DMS 273 treated with DMSO at 0.1 percent for 48 hours (cell line): ENCODE results near the gene SMCR8.
A peak's percentile ranks its signal among the peaks of the same experiment; 100 is the strongest.
"Not testable (repeated sequence)": the region's sequence is repeated elsewhere in the genome, so short reads cannot be mapped to it uniquely, and the experiment has no call there.

Source experiments
- DNase-seq: peaks from one replicate; lab custom pipeline; 2025; lab: John Stamatoyannopoulos, UW

The SMCR8 gene

DNA sequence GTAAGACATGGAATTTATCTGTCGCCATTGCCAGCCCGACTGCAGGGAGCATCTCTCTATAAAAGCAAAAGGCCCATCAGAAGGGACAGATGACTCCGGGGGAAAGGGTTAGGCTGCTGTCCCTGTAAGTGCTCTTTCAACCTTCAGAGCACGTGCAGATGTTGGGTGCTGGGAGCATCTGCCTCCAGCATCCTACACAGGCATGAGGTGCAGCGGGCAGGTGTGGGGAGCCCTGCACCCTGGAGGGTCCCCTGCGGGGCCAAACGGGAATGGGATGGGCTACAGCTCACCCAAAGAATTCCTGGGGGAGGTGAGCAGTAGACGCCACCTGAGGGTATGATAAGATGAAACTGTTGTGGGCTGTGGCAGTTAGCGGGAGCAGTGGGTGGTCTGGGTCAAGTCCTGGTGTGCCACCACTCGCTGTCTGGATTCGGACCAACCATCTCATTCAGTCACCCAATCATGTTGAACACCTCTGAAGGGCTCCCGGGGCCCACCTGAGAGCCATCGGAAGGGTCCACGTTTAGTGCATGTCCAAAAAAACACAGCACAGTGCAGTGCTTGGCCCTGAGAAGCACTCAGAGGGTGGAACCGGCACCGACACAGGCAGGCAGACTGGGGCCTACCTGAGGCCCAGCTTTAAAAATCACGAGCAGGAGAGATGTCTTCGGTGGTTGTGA lies 3.8 kb downstream of the SMCR8 start:
- DNase-seq: no peak

DNA sequence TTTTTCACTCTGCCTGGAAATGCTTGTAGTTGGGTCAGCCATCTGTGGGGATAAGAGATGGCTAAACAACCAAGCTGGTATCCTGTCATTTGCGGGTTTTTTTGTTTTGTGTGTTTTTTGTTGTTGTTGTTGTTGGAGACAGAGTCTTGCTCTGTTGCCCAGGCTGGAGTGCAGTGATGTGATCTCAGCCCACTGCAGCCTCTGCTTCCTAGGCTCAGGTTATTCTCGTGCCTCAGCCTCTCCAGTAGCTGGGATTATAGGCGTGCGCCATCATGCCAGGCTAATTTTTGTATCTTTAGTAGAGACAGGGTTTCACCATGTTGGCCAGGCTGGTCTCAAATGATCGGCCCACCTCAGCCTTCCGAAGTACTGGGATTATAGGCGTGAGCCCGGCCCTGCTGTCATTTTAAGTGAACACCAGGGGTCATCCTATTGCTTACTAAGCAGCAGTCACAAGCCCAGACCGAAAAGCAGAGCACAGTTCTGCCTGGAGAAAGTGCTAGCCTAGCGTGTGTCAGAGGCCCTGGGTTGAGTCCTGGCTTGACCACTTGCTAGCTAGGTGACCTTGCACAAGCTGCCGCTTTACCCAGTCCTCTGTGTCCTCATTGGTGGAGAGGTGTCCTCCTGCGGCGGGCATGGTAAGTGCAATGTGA lies 4.6 kb downstream of the SMCR8 start:
- peak; percentile 4 for DNase-seq

DNA sequence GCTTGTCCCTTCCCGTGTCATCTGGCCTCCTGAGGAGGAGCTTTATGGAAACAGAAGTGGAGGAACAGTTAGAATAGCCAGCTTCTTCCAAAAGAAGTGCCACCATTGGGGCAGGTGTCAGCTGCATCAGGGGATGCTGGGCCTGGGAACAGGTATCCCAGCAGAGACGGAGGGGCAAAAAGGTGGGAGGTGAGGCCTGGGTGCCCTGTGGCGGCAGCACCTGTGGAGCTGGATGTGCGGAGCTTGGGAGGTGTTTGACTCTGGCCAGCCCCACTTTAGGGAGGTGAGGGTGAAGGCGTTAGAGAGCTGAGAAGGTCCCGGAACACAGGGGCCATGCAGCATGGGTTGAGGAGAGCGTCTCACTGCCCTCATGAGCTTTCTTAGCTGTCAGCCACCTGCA lies 5.2 kb downstream of the SMCR8 start:
- no peak for DNase-seq

DNA sequence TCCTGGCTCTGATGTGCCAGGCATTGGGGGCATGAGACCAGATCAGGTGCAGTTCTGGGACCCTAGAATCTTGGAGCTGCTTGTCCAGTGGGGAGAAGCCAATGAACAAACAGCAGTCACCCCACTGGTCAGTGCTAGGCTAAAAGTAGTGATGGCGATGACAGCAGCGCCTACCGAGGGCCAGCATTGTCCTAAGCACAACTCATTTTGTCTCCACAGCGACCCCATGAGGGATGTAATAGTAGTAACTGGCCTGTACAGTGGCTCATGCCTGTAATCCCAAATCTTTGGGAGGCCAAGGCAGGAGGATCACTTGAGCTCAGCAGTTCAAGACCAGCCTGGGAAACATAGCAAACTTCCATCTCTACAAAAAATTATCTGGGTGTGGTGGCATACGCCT lies 6.2 kb downstream of the SMCR8 start:
- DNase-seq: no peak

DNA sequence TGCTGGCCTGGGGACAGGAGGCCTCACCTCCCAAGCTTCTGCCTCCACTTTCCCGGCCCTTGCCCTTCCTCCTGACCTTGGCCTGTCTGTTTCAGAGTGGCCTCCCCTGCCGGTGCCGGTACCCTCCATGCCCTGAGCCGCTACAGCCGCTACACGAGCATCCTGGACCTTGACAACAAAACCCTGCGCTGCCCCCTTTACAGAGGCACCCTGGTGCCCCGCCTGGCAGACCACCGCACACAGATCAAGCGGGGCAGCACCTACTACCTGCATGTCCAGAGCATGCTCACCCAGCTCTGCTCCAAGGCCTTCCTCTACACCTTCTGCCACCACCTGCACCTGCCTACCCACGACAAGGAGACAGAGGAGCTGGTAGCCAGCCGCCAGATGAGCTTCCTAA lies 7.4 kb downstream of the SMCR8 start:
- DNase-seq: no peak

- no peak for DNase-seq
Measured at GRCh38 chr17:18323007-18323406, 7.9 kb downstream of the SMCR8 start.

- no peak for DNase-seq
Measured at GRCh38 chr17:18323507-18324139, 8.5 kb downstream of the SMCR8 start.

DNA sequence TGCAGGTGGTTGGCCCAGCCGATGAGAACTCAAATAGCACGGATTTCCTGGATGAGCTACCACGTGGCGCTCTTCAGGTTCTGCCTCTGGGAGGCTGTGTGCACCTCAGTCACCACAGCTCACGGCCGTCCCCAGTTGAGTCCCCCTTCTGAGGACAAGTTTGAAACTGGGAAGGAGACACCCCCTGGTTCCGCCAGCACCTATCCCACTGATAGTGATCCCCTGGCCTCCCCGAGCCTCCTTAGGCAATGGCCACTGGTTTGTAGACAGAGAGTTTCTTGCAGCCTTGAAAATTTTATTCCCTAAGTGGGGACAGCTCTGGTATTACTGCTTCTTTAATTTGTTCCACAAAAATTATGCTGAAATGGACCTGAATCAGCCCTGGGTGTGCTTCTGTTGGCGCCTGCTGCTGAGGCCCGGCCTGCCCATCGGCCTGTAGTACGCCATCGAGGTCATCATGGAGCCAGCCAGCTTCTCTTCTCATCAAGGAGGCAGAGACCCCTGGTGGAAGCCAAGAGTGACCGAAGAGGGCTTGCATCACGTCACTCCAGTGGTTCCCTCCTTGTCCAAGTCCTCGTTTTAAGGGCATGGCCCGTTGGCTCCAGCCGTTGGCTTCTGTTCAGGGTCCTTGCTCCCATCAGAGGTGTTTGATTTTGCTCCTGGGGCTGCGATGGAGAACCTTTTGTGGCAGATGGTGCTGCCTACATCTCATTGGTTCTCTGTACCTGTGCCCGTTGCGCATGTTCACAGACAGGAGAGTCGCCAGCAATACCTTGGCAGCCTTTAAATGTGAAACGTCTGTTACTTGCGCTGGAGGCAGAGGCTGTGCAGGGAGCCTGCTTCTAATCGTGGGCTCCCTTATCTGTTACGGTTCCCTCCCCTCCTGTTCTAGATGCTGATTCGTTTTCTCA lies 9.3 kb downstream of the SMCR8 start:
- DNase-seq: no peak

DNA sequence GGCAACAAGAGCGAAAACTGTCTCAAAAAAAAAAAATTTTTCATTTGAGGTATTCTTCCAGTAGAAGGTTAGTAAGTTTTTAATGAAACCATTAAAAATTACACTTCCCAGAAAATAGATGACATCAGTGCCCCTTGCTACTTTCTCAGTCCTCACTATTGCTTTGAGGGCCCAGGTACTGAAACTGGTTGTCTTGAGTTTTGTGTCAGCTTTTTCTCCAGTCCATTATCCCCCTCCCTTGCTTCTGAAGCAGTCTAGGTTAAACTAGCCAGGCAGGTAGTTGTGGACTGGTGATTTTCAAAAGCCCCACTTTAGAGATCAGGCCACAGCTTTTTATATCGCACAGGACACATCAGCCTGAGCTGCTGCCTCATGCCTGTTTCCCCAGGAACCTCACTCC lies 10.9 kb downstream of the SMCR8 start:
- no peak for DNase-seq

DNA sequence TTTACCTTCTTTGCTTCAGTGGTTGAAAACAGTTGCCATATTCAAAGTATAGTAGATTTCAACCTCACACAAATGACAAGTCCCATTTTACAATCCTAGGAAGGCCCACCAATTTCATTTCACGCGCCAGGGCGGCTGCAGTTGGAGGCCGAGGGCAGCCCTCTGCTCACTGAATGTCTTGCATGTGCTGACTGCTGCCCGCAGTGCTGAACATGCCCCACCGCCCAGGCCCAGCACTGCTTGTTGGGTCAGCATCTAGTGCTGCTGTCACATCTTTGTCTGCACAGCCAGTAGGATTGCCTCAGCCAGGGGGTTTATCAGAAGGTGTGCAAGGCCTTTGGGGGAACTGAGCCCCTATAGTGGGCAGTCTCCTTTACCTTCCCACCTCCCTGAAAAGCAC lies 11.5 kb downstream of the SMCR8 start:
- DNase-seq: no peak

DNA sequence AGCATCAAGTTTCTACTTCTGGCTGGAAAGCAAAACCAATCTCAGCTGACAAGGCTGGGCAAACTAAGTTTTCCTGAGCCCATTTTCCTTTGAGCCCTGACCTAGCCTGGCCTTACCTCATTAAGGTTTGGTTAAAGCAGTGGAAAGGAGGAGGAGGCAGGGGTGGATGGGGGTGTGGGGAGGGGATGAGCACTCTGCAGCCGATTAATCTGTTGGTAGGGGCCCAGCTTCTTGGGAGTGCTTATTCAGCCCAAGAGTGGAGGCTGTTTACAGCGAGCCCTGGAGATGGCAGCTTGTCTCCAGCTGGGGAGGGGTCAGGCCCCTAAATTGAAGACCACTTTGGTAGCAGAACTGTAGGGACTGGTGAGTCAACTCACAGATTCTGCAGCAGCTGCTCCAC lies 12.0 kb downstream of the SMCR8 start:
- no peak for DNase-seq

- no peak for DNase-seq
Measured at GRCh38 chr17:18327556-18327955, 12.5 kb downstream of the SMCR8 start.

GRCh38 chr17:18328643-18329204 lies 13.6 kb downstream of the SMCR8 start:
- no peak for DNase-seq

GRCh38 chr17:18331879-18332278 lies 16.8 kb downstream of the SMCR8 start:
- DNase-seq: no peak

GRCh38 chr17:18332909-18333489 lies 17.9 kb downstream of the SMCR8 start:
- no peak for DNase-seq

GRCh38 chr17:18338158-18338557 lies 23.1 kb downstream of the SMCR8 start:
- not testable (repeated sequence) for DNase-seq

- DNase-seq: no peak
Measured at GRCh38 chr17:18339933-18340332, 24.8 kb downstream of the SMCR8 start.

DNA sequence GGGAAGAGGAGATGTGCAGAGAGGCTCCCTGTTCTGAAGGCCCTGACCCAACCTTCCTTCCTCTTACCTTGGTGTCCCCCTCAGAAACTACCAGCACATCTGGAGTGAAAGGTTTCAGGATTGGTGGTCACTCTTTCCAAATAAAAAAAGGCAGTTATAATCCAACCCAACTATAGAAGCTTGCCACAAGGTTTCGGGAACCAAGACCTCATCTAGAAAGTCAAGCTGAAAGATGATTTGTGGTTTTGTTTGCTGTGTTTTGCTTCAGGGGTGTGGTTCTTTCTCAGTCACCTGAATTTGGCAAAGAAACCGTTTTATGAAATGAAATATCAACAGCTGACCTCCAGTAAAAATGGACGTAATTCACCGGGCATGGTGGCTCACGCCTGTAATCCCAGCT lies 28.9 kb downstream of the SMCR8 start:
- no peak for DNase-seq

DNA sequence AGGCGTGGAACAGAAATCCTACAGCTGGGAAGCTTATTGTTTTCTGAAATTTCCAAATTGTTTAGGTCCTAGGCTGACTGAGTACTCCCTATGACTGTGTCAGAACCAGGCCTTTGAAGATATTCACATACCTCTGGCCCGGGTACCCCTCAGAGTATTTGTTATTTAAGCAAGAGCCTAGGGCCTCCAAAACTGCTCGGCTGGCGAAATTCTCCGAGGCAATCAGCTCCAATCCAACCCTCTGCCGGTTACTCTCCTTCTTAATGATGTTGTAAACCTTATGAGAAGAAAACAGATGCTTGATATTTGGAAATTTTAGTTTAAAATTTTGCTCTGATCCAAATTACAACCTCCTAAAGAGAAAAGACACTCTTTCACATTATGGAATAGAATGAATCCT lies 38.4 kb downstream of the SMCR8 start:
- no peak for DNase-seq

DNA sequence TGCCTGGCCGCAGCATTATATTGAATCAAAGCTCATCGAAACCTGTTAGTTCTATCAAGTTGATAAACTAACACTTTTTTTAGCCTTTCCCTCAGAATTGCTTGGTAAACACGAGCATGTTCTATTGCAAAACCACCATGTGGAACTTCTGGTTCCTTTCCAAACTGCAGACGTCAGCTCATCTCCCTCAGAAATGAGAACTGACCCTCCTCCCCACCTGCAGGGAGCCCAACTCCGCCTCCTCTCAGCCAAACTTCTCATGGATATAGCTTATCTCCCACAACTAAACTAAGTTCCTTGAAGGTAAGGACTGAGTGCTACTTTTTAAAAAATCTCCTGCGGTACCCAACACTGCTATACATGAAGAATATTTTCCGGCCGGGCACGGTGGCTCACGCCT lies 41.5 kb downstream of the SMCR8 start:
- DNase-seq: no peak

DNA sequence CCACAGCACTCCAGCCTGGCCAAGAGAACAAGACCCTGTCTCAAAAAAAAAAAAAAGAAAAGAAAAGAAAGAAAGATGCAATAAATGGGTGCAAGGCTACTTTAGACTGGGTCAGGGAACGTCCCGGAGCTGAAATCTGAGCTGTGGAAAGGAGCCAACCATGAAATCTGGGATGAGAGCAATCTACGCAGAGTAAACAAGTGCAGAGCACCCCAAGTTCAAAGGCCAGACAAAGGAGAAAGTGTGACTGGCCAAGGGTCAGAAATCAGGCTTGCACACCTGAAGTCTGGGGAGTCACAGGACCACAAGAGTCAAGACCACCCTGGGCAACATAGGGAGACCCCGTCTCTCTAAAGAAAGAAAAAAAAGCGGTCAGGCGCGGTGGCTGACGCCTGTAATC lies 45.4 kb downstream of the SMCR8 start:
- no peak for DNase-seq
